ENCODE measurements around the gene RPS19BP1. TPM values are rescaled to one million over a fixed set of nuclear protein-coding genes. Genes with fewer than 3 reads are reported as not detected.

Gene RPS19BP1
- total and polyA plus RNA-seq, 8 donors, result 25.9 to 117 (median 36.7) TPM

DNA sequence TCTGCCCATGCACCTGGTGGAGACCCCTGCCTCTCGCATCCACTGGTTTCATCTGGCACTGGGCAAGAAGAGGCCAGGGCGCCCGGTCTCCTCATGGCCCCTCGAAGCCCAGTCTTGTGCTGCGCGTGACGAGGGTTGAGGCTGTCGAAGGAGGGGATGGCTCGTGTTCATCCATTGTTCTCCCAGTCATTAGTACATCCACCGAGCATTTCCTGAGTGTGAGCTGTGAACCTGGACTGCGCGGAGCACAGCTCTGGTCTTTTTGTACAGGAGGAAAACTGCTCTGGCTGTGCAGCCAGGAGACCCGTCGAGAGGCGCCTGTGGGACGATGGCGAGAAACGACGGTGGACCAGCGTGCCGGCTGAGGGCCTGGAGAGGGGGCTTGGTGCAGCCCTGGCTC is 44.8 kb upstream of the RPS19BP1 start:
- Histone ChIP-seq H3K36me3 (no peaks in the 10 kb centered on the region), H3K9me3 (no peaks in the 10 kb centered on the region), H3K4me1 (no peaks in the 10 kb centered on the region), H3K27ac (no peak overlapping the region), H3K27me3 (no peaks in the 10 kb centered on the region), H3K4me3 (no peak overlapping the region)
- TF ChIP-seq, protein P1, sequence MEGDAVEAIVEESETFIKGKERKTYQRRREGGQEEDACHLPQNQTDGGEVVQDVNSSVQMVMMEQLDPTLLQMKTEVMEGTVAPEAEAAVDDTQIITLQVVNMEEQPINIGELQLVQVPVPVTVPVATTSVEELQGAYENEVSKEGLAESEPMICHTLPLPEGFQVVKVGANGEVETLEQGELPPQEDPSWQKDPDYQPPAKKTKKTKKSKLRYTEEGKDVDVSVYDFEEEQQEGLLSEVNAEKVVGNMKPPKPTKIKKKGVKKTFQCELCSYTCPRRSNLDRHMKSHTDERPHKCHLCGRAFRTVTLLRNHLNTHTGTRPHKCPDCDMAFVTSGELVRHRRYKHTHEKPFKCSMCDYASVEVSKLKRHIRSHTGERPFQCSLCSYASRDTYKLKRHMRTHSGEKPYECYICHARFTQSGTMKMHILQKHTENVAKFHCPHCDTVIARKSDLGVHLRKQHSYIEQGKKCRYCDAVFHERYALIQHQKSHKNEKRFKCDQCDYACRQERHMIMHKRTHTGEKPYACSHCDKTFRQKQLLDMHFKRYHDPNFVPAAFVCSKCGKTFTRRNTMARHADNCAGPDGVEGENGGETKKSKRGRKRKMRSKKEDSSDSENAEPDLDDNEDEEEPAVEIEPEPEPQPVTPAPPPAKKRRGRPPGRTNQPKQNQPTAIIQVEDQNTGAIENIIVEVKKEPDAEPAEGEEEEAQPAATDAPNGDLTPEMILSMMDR (IDR thresholded peaks at IDR 0.05), result no peak
- no peak for ATAC-seq
- DNase-seq, result no peak
- 66 to 78% methylated on average over 20 to 21 of the region's 21 CpGs for WGBS, 2 donors
- intact Hi-C loops (cut with DNase I), result no loop called here
- no peak for FAIRE-seq

DNA sequence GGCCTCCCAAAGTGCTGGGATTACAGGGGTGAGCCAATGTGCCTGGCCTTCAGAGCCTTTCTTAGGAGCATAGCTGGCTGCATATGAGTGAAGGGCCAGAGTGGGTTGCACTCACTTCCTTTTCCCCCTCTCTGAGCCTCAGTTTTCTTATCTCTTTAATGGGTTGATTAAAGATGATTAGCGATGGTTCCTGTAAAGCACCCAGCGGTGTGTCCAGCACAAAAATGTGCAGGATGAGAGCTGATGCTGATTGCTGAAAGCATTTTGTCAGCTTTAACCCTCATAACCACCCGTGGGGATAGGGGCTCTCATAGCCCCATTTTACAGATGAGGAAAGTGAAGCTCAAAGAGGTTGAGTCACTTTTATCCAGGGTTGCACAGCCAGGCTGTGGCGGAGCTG is 43.5 kb upstream of the RPS19BP1 start:
- DNase-seq, result no peak
- no peak overlapping the region for H3K4me3 ChIP-seq
- no peaks in the 10 kb centered on the region for H3K4me1 ChIP-seq
- H3K9me3 ChIP-seq, result no peaks in the 10 kb centered on the region
- ATAC-seq, result no peak
- TF ChIP-seq, protein P1 (IDR thresholded peaks at IDR 0.05), result no peak
- H3K27me3 ChIP-seq, result no peaks in the 10 kb centered on the region
- no peak for FAIRE-seq
- intact Hi-C loops (cut with DNase I), result no loop called here
- 65 to 87% methylated on average over 4 of the region's 4 CpGs for WGBS, 2 donors
- no peak overlapping the region for H3K27ac ChIP-seq
- H3K36me3 ChIP-seq, result no peaks in the 10 kb centered on the region

DNA sequence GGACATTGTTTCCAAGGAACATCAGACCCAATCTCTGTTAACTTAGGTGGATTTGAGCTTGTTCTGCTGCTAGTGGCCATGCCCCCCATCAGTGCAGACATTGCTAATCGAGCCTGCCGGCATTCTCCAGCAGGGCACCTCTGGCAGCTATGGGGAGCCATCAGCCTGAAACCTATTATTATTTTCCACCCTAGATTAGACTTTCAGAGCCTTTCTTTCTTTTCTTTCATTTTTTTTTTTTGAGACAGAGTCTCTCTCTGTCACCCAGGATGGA is 42.9 kb upstream of the RPS19BP1 start:
- H3K27me3 ChIP-seq, result no peaks in the 10 kb centered on the region
- no peaks in the 10 kb centered on the region for H3K36me3 ChIP-seq
- DNase-seq, result no peak
- TF ChIP-seq, protein P1 (IDR thresholded peaks at IDR 0.05), result no peak
- no peaks in the 10 kb centered on the region for H3K9me3 ChIP-seq
- no peak overlapping the region for H3K27ac ChIP-seq
- intact Hi-C loops (cut with DNase I), result no loop called here
- no peaks in the 10 kb centered on the region for H3K4me1 ChIP-seq
- WGBS, 2 donors, result 88 to 96% methylated on average over 2 of the region's 2 CpGs
- no peak overlapping the region for H3K4me3 ChIP-seq
- ATAC-seq, result no peak
- no peak for FAIRE-seq

- no peak overlapping the region for H3K4me3 ChIP-seq
- no peaks in the 10 kb centered on the region for H3K4me1 ChIP-seq
- ATAC-seq (peak in 1 of 4 donors; percentile 19), FAIRE-seq (no peak), DNase-seq (no peak)
- 78 to 84% methylated on average over 14 of the region's 14 CpGs for WGBS, 2 donors
- TF ChIP-seq, protein P1 (IDR thresholded peaks at IDR 0.05), result no peak
- H3K36me3 ChIP-seq, result no peaks in the 10 kb centered on the region
- no peaks in the 10 kb centered on the region for H3K9me3 ChIP-seq
- no peak overlapping the region for H3K27ac ChIP-seq
- intact Hi-C loops (cut with DNase I), result no loop called here
- H3K27me3 ChIP-seq, result no peaks in the 10 kb centered on the region
These were observed 42.4 kb upstream of the RPS19BP1 start for GRCh38 chr22:39574779-39575551.

DNA sequence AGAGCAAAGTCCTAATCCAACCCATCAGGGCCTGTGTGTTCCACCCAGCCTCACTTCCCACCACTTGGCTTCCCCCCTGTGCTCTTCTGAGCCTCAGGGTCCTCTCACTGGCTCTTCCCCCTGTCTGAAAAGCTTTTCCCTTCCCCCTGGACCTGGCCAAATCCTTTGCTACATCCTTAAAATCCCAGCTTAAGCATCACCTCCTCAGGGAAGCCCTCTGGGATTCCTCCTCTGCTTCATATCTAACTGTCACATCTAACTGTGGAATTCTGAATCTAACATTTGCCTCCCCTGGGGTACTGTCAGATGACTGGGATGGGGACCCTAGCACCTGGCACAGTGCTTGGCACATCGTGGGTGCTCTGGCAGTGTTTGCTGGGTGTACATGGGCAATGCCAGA is 39.0 kb upstream of the RPS19BP1 start:
- Histone ChIP-seq H3K9me3 (no peaks in the 10 kb centered on the region), H3K36me3 (no peaks in the 10 kb centered on the region), H3K4me1 (no peaks in the 10 kb centered on the region), H3K4me3 (no peak overlapping the region), H3K27me3 (no peaks in the 10 kb centered on the region), H3K27ac (no peak overlapping the region)
- intact Hi-C loops (cut with DNase I), result no loop called here
- DNase-seq (no peak), FAIRE-seq (no peak), ATAC-seq (no peak)
- WGBS, 2 donors, result 39 to 57% methylated on average over 1 of the region's 1 CpG
- TF ChIP-seq, protein P1 (IDR thresholded peaks at IDR 0.05), result no peak
